ENCODE measurements around the gene SIRPA. TPM values are rescaled to one million over a fixed set of nuclear protein-coding genes. Genes with fewer than 3 reads are reported as not detected.

The SIRPA gene
- total RNA-seq, 1 donor from 2014 or later, result 25.5 TPM

GRCh38 chr20:1892119-1892385 is 3.2 kb upstream of the SIRPA start:
- no peak overlapping the region for H3K27ac ChIP-seq (replicated peaks)
- TF ChIP-seq CTCF (IDR thresholded peaks at IDR 0.05; ENCODE audit: borderline replicate concordance), result no peak
- intact Hi-C loops (cut with micrococcal nuclease), result no loop called here
- H3K4me1 ChIP-seq, result peaks cover 37% of the 10 kb centered on the region
- DNase-seq, result no peak
- H3K4me3 ChIP-seq, result no peak overlapping the region
- no peaks in the 10 kb centered on the region for H3K9me3 ChIP-seq (replicated peaks)
- H3K27me3 ChIP-seq (ENCODE audit: low read depth), result peaks cover 13% of the 10 kb centered on the region
- no peaks in the 10 kb centered on the region for H3K36me3 ChIP-seq

GRCh38 chr20:1893721-1894470 is 1.3 kb upstream of the SIRPA start:
- DNase-seq, result peak; percentile 73
- Histone ChIP-seq H3K4me1 (peaks cover 46% of the 10 kb centered on the region), H3K36me3 (no peaks in the 10 kb centered on the region), H3K27me3 (ENCODE audit: low read depth) (peaks cover 13% of the 10 kb centered on the region), H3K4me3 (peak overlapping the region; percentile 75), H3K27ac (replicated peaks) (peak overlapping the region; percentile 92), H3K9me3 (replicated peaks) (no peaks in the 10 kb centered on the region)
- no peak for TF ChIP-seq CTCF (IDR thresholded peaks at IDR 0.05; ENCODE audit: borderline replicate concordance)
- intact Hi-C loops (cut with micrococcal nuclease), result no loop called here

- Histone ChIP-seq H3K27ac (replicated peaks) (peak overlapping the region; percentile 92), H3K36me3 (no peaks in the 10 kb centered on the region), H3K4me3 (peak overlapping the region; percentile 75), H3K27me3 (ENCODE audit: low read depth) (peaks cover 13% of the 10 kb centered on the region), H3K9me3 (replicated peaks) (no peaks in the 10 kb centered on the region), H3K4me1 (peaks cover 51% of the 10 kb centered on the region)
- no peak for TF ChIP-seq CTCF (IDR thresholded peaks at IDR 0.05; ENCODE audit: borderline replicate concordance)
- DNase-seq, result peak; percentile 58
- intact Hi-C loops (cut with micrococcal nuclease), result no loop called here
Observed at GRCh38 chr20:1894471-1894950, 696 bp upstream of the SIRPA start.

- no peaks in the 10 kb centered on the region for H3K9me3 ChIP-seq (replicated peaks)
- peaks cover 63% of the 10 kb centered on the region for H3K4me1 ChIP-seq
- intact Hi-C loops (cut with micrococcal nuclease), result no loop called here
- DNase-seq, result no peak
- H3K4me3 ChIP-seq, result peak overlapping the region; percentile 75
- no peaks in the 10 kb centered on the region for H3K36me3 ChIP-seq
- peaks cover 13% of the 10 kb centered on the region for H3K27me3 ChIP-seq (ENCODE audit: low read depth)
- TF ChIP-seq CTCF (IDR thresholded peaks at IDR 0.05; ENCODE audit: borderline replicate concordance), result no peak
- peak overlapping the region; percentile 92 for H3K27ac ChIP-seq (replicated peaks)
Observed at GRCh38 chr20:1895674-1896483, 672 bp downstream of the SIRPA start.

DNA sequence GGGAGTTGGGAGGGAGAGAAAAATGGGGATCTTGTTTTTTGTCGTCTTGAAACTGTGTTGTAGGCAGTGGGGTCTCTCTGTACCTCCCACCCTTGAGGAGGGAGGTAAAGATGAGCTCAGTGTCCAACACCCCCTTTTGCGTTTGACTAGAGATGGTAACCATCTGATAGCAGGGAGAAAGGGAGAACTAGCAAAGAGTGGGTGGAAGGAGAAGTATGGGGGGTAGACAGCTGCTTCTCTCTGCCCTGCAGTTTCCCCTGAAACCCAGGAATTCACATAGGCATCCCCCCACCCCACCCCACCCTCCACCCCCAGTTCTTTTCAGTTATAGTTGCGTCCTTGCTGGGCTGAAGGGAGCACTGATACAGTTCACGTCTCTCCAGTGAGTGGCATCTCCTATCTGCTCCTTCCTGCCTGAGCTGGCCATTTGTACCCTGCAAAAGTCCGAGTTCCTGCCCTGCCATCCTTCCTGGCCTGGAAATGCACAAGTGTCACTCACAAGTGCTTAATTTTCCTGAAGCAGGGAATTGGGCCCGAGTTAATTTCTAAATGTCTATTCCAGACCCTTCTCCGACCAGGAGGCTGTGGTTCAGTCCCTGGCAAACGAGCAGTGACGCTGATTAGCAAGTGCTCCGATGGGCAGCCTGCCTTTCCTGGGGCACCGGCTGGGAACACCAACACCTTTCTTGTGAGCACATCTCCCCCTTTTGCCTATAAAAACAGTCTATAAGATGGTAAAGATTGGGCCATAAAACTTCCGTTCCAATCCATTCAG is 1.5 kb downstream of the SIRPA start:
- no peak for TF ChIP-seq CTCF (IDR thresholded peaks at IDR 0.05; ENCODE audit: borderline replicate concordance)
- H3K4me3 ChIP-seq, result peak overlapping the region; percentile 75
- peak overlapping the region; percentile 92 for H3K27ac ChIP-seq (replicated peaks)
- H3K36me3 ChIP-seq, result no peaks in the 10 kb centered on the region
- peaks cover 13% of the 10 kb centered on the region for H3K27me3 ChIP-seq (ENCODE audit: low read depth)
- intact Hi-C loops (cut with micrococcal nuclease), result no loop called here
- no peak for DNase-seq
- H3K4me1 ChIP-seq, result peaks cover 63% of the 10 kb centered on the region
- H3K9me3 ChIP-seq (replicated peaks), result no peaks in the 10 kb centered on the region

Measured in left ventricle myocardium inferior (tissue), 1 donor.